Mesendoderm (in vitro differentiated cells): ENCODE measurements around the gene EPHA10.
A peak's percentile ranks its signal among the peaks of the same experiment; 100 is the strongest.

Experiments
- DNase-seq: peaks from one replicate; pipeline ENCODE4 v3.0.0; 2013
- H2AK5ac ChIP-seq: 2 replicates; pipeline ENCODE4 v1.6.1; 2013; ENCODE audit warnings: low read length, inconsistent platforms
- H2BK120ac ChIP-seq: 2 replicates; pipeline ENCODE4 v1.6.1; 2013; ENCODE audit warnings: low read depth, mild to moderate bottlenecking, low read length, moderate library complexity, mixed read lengths
- H2BK15ac ChIP-seq: replicated peaks from 2 replicates; pipeline ENCODE4 v1.6.1; 2013; ENCODE audit warnings: low read depth, mild to moderate bottlenecking, moderate library complexity
- H2BK5ac ChIP-seq: 2 replicates; pipeline ENCODE4 v1.6.1; 2013; ENCODE audit warnings: low read length, inconsistent platforms
- H3K18ac ChIP-seq: 2 replicates; pipeline ENCODE4 v1.6.1; 2013; ENCODE audit warnings: mild to moderate bottlenecking, low read length, mixed read lengths
- H3K23ac ChIP-seq: one replicate; pipeline ENCODE4 v1.6.1; 2013; ENCODE audit warnings: low read length
- H3K27ac ChIP-seq: 2 replicates; pipeline ENCODE4 v1.5.1; 2013; ENCODE audit warnings: low read depth, mild to moderate bottlenecking, inconsistent platforms, low read length, moderate library complexity
- H3K27me3 ChIP-seq: 2 replicates; pipeline ENCODE4 v1.6.1; 2013; ENCODE audit warnings: low read length, control low read depth, mild to moderate bottlenecking, inconsistent platforms; ENCODE audit not compliant: insufficient read depth, poor library complexity
- H3K36me3 ChIP-seq: 2 replicates; pipeline ENCODE4 v1.6.1; 2013; ENCODE audit warnings: low read length, inconsistent platforms; ENCODE audit not compliant: control insufficient read depth, insufficient read depth
- H3K4ac ChIP-seq: one replicate; pipeline ENCODE4 v1.6.1; 2013; ENCODE audit warnings: low read depth, mild to moderate bottlenecking, low read length, moderate library complexity
- H3K4me1 ChIP-seq: 2 replicates; pipeline ENCODE4 v1.6.1; 2013; ENCODE audit warnings: low read depth, low read length, inconsistent platforms; ENCODE audit not compliant: control insufficient read depth
- H3K4me2 ChIP-seq: 2 replicates; pipeline ENCODE4 v1.6.1; 2013; ENCODE audit warnings: low read length
- H3K4me3 ChIP-seq: 2 replicates; pipeline ENCODE4 v1.5.1; 2013; ENCODE audit warnings: mild to moderate bottlenecking, low read length
- H3K56ac ChIP-seq: one replicate; pipeline ENCODE4 v1.6.1; 2013; ENCODE audit warnings: low read length
- H3K79me1 ChIP-seq: 2 replicates; pipeline ENCODE4 v1.6.1; 2013; ENCODE audit warnings: low read length, inconsistent platforms
- H3K79me2 ChIP-seq: 2 replicates; pipeline ENCODE4 v1.6.1; 2013; ENCODE audit warnings: mild to moderate bottlenecking, low read length; ENCODE audit not compliant: control insufficient read depth, insufficient read depth
- H3K9ac ChIP-seq: 2 replicates; pipeline ENCODE4 v1.6.1; 2013; ENCODE audit warnings: low read length, inconsistent platforms
- H4K5ac ChIP-seq: one replicate; pipeline ENCODE4 v1.6.1; 2013; ENCODE audit warnings: low read length
- H4K8ac ChIP-seq: one replicate; pipeline ENCODE4 v1.6.1; 2013; ENCODE audit warnings: low read depth, mild to moderate bottlenecking, control low read depth, low read length, moderate library complexity
- WGBS: extraction: QIAGEN DNeasy Blood & Tissue Kit; methylation state at CpG from one replicate; pipeline ENCODE4 v1.1.7; 2013; ENCODE audit warnings: low lambda C conversion rate, missing lambda C conversion rate; ENCODE audit not compliant: insufficient coverage; ENCODE audit errors: extremely low coverage; 5-methylcytosine and 5-hydroxymethylcytosine counted together

The EPHA10 gene

DNA sequence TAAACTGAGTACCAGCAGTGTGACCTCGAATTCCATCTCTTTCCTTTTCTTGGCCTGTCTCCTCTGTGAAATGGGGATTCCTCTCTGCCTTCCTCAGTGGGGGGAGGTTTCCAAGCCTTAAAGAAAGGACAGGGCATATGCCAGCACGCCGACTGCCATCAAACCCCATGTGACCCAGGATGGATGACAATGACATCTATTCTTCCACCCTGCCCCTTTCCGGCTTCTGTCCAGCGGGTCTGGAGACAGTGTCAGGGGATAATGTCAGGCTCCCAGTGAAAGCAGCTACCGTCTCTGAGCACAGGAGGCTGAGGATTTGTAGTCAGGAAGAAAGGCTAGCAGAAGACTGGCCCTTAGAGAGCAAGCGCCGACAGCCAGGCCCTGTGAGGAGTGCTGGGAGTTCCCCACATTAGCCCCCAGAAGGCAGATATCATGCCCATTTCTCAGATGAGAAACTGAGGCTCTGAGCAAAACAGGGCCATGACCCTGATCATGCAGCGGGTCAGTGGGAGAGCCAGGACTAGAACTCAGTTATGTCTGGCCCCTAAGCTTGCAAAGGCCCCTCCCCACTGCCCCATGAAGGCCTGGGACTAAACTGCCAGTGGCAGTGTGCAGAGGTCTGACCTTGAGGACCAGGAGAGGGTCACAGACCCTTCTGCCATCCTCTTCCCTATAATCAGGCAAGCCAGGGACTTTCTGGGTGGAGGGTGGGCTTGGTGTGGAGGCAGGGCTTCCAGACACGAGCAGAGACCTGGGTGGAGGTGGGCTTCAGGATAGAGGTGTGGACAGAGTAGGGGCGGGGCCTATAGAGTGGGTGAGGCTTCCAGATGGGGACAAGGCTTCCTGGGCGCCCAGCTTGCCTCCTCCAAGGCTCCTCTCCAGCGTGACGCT is 42.5 kb downstream of the EPHA10 start:
- Histone ChIP-seq H3K27me3 (no peaks in the 10 kb centered on the region), H3K4me2 (no peak overlapping the region), H2AK5ac (no peak overlapping the region), H3K79me1 (no peaks in the 10 kb centered on the region), H3K4me1 (peaks cover 6% of the 10 kb centered on the region), H2BK15ac (no peak overlapping the region), H3K79me2 (no peaks in the 10 kb centered on the region), H3K56ac (no peak overlapping the region), H2BK5ac (no peak overlapping the region), H3K18ac (no peak overlapping the region), H3K9ac (no peak overlapping the region), H3K4ac (no peak overlapping the region), H3K4me3 (no peak overlapping the region), H3K27ac (no peak overlapping the region), H4K8ac (no peak overlapping the region), H4K5ac (no peak overlapping the region), H3K23ac (no peak overlapping the region), H2BK120ac (no peak overlapping the region), H3K36me3 (no peaks in the 10 kb centered on the region)
- no CpG with 5 or more reads among the region's 14 CpGs for WGBS
- DNase-seq: no peak

DNA sequence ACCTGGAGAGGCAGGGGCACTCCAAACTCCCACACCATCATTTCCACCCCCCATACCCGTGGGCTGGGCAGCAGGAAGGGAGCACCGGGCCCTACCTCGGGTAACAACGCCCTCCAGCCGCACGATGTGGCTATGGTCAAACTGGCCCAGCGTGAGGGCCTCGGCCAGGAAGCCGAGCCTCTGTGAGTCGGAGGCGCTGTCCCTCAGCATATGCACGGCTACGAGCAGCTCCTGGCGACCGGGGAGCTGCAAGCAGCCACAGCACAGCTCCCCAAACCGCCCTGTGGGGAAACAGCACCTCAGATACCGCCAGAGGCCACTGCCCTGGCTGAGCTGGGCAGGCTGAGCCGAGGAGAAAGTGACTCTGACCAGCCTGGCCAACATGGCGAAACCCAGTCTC is 43.4 kb downstream of the EPHA10 start:
- Histone ChIP-seq H2BK120ac (no peak overlapping the region), H4K5ac (no peak overlapping the region), H2AK5ac (no peak overlapping the region), H4K8ac (no peak overlapping the region), H3K79me1 (no peaks in the 10 kb centered on the region), H3K9ac (no peak overlapping the region), H3K4me2 (no peak overlapping the region), H3K18ac (no peak overlapping the region), H3K27ac (no peak overlapping the region), H3K79me2 (no peaks in the 10 kb centered on the region), H3K23ac (no peak overlapping the region), H3K27me3 (no peaks in the 10 kb centered on the region), H3K4me3 (no peak overlapping the region), H2BK15ac (no peak overlapping the region), H3K4ac (no peak overlapping the region), H2BK5ac (no peak overlapping the region), H3K56ac (peak overlapping the region; percentile 25), H3K36me3 (no peaks in the 10 kb centered on the region), H3K4me1 (peaks cover 6% of the 10 kb centered on the region)
- WGBS: no CpG with 5 or more reads among the region's 19 CpGs
- no peak for DNase-seq

DNA sequence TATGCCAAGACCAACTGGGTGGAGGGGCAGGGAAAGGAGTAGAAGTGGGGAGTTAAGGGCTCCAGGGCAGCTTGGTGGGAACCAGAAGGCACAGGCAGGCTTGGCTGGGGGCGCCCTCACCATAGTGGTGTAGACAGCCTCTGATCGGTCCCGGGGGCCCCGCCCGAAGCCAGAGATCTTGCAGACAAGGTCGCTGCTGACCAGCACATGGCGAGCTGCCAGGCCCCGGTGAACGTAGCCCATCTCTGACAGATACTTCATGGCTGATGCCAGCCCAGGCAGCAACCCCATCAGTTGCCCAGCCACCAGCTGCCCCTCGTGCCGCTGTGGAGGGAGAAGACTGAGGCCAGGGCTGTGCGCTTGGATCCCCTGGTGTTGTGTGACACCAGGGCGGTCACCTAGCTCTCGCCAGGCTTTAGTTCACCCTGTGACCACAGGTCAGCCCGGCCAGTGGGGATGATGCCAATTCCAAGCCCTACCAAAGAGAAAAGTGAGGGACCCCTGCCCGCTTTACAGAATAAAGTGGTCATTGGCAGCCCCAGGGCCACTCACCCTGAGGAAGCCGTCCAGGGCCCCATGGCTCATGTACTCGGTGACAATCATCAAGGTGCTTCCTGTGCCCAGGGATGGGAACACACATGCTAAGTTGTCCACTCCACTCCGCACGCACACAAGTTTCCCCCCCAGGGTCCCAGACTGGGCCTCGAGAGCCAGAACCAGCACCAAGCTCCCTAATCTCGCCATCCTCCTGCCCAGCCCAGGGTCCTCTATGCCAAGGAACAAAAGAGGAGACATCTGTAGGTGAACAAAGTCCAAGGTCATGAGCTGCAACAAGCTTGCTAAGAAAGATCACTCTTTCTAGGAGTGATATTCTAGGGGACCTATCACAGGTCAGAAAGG is 44.4 kb downstream of the EPHA10 start:
- peaks cover 6% of the 10 kb centered on the region for H3K4me1 ChIP-seq
- H3K27ac ChIP-seq: no peak overlapping the region
- no peak overlapping the region for H2AK5ac ChIP-seq
- H4K5ac ChIP-seq: no peak overlapping the region
- H3K56ac ChIP-seq: no peak overlapping the region
- WGBS: no CpG with 5 or more reads among the region's 22 CpGs
- H3K36me3 ChIP-seq: no peaks in the 10 kb centered on the region
- H2BK15ac ChIP-seq: no peak overlapping the region
- H3K79me2 ChIP-seq: no peaks in the 10 kb centered on the region
- no peak overlapping the region for H2BK120ac ChIP-seq
- no peak for DNase-seq
- no peaks in the 10 kb centered on the region for H3K27me3 ChIP-seq
- H3K18ac ChIP-seq: no peak overlapping the region
- no peak overlapping the region for H3K4me3 ChIP-seq
- H3K4ac ChIP-seq: no peak overlapping the region
- H4K8ac ChIP-seq: no peak overlapping the region
- no peak overlapping the region for H3K23ac ChIP-seq
- H2BK5ac ChIP-seq: no peak overlapping the region
- no peak overlapping the region for H3K9ac ChIP-seq
- no peak overlapping the region for H3K4me2 ChIP-seq
- no peaks in the 10 kb centered on the region for H3K79me1 ChIP-seq

DNA sequence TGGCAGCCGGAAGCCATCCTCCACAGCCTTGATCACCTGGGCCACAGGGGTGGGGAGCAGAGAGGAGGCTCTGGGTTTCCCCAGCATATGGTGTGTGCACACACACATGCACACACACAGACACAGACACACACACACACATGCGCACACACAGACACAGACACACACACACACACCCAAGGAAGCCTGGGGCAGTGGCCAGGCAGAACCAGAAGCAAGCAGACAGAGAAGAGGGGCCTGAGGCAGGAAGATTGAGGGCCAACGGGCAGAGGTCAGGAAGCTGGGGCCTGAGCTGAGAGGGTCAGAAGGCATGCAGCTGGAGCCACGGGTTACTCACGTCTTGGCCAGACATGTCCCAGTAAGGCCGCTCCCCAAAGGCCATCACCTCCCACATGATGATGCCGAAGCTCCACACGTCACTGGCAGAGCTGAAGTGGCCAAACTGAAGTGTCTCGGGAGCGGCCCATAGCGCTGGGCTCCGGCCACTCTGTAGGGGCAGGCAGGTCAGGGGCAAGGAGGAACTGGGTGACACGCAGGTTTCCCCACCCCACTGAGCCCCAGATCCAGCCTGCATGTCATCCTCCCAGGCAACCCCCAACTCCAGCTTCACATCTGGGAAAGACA is 45.2 kb downstream of the EPHA10 start:
- Histone ChIP-seq H3K4me3 (no peak overlapping the region), H2BK120ac (no peak overlapping the region), H3K23ac (no peak overlapping the region), H3K27ac (no peak overlapping the region), H3K36me3 (no peaks in the 10 kb centered on the region), H2BK15ac (no peak overlapping the region), H3K9ac (no peak overlapping the region), H3K79me1 (no peaks in the 10 kb centered on the region), H4K5ac (no peak overlapping the region), H3K4ac (no peak overlapping the region), H3K18ac (no peak overlapping the region), H3K4me2 (no peak overlapping the region), H3K27me3 (no peaks in the 10 kb centered on the region), H3K4me1 (peaks cover 6% of the 10 kb centered on the region), H3K79me2 (no peaks in the 10 kb centered on the region), H2BK5ac (no peak overlapping the region), H2AK5ac (no peak overlapping the region), H4K8ac (no peak overlapping the region), H3K56ac (no peak overlapping the region)
- WGBS: no CpG with 5 or more reads among the region's 13 CpGs
- no peak for DNase-seq

DNA sequence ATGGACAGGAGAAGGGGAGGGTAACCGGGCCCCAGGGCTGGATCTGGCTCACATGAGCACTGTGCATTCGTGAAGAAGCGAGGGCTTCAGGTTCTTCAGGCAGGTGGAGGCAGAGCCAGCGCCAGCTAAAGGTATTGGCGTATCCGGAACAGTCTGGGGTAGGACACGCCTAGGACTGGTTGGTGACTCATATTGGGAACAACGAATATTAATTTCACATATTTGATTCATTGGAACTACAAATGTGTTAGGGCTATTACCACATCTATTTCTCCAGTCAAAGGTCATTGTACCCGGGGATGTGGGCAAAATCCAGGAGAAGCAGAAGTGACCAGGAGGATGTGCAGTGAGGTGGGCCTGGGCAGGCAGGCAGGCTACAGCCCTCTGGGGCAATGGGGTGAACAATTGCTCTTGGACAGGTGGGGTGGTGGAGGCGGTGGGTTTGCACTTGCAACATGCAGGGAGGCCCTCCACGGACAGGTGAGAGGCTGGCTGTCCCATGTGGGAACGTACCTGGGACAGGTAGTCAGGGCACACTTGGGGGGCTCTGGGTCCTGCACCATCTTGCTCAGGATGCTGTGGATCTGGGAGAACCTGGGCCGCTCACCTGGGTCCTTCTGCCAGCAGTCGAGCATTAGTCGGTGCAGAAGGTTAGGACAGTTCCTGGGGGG is 45.9 kb downstream of the EPHA10 start:
- no CpG with 5 or more reads among the region's 15 CpGs for WGBS

More for the DNA sequence above, 45.9 kb downstream of the EPHA10 start:
- H3K79me1 ChIP-seq: no peaks in the 10 kb centered on the region
- H3K23ac ChIP-seq: no peak overlapping the region
- no peak overlapping the region for H4K8ac ChIP-seq
- H3K36me3 ChIP-seq: no peaks in the 10 kb centered on the region
- no peak overlapping the region for H3K18ac ChIP-seq
- no peak overlapping the region for H3K4ac ChIP-seq
- H3K4me3 ChIP-seq: no peak overlapping the region
- no peak overlapping the region for H3K56ac ChIP-seq
- no peak overlapping the region for H3K9ac ChIP-seq
- no peak overlapping the region for H4K5ac ChIP-seq
- DNase-seq: no peak
- peaks cover 6% of the 10 kb centered on the region for H3K4me1 ChIP-seq
- H3K4me2 ChIP-seq: no peak overlapping the region
- H2BK5ac ChIP-seq: no peak overlapping the region
- no peak overlapping the region for H2AK5ac ChIP-seq
- no peak overlapping the region for H2BK15ac ChIP-seq
- H3K79me2 ChIP-seq: no peaks in the 10 kb centered on the region
- no peak overlapping the region for H2BK120ac ChIP-seq
- H3K27me3 ChIP-seq: no peaks in the 10 kb centered on the region
- H3K27ac ChIP-seq: no peak overlapping the region
